ENCODE results near the gene RELB.

The RELB gene

GRCh38 chr19:45079063-45079910, 78.0 kb downstream of the RELB start, which contains the start of gene GEMIN7:
Gene GEMIN7, plus strand, starts transcription at chr19:45079260. Its CDS starts 10,855 bp downstream, at chr19:45090115.
- peak; percentile 71 for DNase-seq (ENCODE audit: low spot score)

- no peak for DNase-seq (ENCODE audit: low spot score)
Measured at GRCh38 chr19:45079911-45080370, 78.7 kb downstream of the RELB start.

GRCh38 chr19:45082170-45082569, 80.9 kb downstream of the RELB start:
- DNase-seq (ENCODE audit: low spot score), result no peak

GRCh38 chr19:45086480-45086879, 85.2 kb downstream of the RELB start:
- DNase-seq (ENCODE audit: low spot score), result no peak

GRCh38 chr19:45087531-45087930, 86.3 kb downstream of the RELB start:
- no peak for DNase-seq (ENCODE audit: low spot score)

Small RNA genes within 50 kb of the gene (small RNA-seq; reads per million reads assigned to genes)
- 0 reads per million in 2 experiments for gene RNU6-611P

Measured in SK-N-DZ (cell line).